NCI-H146 (cell line): ENCODE measurements around the gene PDE6D.

Source experiments
- DNase-seq: peaks from one replicate; lab custom pipeline; 2025; lab: John Stamatoyannopoulos, UW

Gene PDE6D

DNA sequence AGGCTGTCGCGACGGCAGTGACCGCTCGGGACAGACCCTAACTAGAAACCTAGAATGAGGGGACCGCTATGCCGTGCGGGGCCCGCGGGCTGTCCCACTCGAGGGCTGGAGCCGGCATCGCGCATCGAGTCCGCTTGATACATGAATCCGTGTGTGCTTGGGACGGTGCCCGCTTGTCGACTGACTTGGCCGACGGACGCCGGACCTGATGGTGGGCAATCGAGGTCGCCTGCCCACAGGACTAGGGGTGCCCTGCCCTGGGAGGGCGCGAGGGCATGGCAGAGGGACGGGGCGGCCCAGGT is 73.5 kb downstream of the PDE6D start:
- DNase-seq, result peak; percentile 65

DNA sequence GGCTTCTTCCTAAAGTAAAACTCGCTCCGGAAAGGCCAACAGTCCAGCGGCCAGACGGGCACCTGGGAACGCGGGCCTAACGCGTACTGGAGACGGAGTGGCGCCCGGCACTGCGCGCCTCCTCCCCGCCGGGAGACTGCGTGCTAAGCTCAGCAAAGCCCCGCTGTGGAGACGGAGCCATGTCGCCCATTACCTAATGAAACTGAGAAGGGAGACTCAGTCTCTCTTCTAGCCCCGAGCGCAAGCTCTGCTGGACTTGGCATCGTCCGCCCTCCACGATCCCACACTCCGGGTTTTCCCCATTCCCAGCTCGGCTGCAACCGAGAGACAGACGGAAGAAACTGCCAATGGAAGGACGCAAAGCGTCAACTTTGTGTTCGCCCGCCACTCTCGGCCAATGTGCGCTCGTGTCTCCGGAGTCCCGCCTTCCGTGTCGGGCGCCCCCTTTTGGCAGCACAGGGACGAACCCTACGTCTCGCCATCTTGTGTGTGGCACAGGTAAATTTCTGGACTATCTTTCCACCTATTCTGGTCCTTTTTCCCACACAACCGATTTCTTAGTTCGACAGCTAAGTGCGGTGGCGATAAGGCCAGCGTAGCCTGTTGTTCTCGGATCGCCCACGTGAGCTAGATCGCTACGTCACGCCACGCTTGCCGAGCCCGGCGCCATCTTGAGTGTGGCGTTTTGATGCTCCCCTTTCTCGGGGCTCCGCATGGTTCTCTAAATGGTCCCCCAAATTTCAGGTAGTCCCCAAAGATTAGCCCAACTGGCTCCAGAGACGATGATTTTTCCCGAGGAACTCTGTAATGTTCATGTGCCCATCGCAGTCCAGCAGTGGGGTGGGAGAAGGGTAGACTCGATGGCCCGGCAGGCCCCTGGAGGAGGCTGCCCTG is 74.1 kb downstream of the PDE6D start:
- DNase-seq, result peak; percentile 94

DNA sequence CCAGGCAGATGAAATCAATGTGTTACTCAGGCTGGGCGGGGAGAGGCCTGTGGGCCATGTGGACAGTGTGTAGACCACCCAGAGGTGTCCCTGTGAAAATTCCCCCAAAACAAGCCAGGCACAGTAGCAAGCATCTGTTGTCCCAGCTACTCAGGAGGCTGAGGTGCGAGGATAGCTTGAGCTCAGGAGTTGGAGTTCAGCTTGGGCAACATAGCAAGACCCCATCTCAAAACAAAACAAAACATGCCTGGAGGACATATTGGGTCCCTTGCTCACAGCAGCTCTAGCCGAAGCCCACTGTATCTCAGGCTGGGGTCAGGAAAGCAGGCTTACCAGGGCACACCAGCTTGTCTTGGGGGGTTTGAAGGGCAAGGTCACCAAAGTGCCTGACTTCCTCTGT is 77.1 kb downstream of the PDE6D start:
- DNase-seq, result no peak

DNA sequence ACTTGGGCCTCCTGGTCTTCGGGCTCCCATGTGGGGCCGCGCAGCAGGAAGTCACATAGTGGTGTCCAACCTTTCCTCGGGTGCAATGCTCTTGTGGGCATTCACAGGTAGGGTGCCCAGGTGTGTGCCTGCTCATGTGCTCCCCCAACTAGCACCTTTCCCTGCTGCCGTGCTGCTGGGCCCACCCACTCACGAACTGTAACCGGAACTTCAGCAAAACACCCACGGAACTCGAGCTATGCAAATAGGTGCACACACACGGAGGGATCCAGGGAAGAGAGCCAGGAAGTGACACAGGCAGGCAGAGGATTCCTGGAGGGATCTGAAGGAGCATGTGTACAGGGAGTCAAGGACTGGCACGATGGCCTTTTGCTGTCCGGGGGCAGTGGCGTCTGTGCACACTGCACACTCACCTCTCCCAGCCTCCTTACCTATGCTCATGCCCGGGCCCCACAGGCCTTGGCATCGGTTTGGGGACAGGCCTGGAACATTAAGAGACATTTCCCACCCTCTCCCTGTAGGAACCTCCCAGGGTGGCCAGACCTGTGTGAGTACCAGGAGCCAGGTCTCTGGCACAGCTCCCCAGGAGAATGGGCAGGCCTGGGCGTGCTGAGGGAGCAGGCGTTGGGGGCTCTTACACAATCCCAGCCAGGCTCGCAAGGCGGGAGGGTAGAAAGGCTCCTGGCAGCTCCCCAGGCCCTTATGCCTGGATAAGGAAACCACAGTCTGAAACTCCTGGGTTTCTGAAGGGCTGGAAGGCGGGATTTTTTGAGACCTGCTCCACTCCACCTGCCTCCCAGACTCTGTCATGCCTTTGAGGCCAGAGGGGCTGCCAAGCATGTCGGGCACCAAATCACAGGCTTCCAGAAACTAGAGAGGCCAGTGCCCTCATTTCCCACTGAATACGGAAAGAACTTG is 79.4 kb downstream of the PDE6D start:
- DNase-seq, result no peak

DNA sequence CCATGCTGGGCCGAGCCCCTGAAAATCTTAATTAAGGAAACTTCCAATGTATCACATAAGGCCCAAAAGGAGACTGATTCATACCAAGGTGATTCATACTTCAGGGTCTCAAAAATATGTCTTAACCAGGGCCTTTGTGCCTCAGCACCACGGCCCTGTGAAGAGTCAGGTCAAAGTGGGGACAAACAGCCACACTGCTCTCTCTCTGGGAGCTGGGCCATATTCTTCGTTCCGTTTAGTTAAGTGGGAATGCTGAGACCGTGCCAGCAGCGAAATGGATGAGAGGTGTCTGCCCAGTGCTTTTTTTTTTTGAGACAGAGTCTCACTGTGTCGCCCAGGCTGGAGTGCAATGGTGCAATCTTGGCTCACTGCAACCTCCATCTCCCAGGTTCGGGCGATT is 82.1 kb downstream of the PDE6D start:
- no peak for DNase-seq

DNA sequence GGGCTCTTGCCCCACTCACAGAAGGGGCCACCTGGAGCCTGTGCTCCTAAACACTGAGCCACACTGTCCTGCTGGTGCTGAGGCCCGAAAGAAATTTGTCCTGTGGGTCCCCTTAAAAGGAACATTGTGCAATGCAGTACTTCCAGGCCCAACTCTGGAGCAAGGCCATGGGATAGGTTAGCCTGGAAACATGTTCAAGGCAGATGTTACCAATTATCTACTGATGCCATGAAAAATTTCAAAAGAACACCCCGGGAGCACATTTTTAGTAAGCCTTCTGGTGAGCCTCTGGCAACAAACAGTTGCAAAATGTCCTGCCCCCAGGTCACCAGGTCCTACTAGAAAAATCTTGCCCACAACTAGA is 85.1 kb downstream of the PDE6D start:
- no peak for DNase-seq

DNA sequence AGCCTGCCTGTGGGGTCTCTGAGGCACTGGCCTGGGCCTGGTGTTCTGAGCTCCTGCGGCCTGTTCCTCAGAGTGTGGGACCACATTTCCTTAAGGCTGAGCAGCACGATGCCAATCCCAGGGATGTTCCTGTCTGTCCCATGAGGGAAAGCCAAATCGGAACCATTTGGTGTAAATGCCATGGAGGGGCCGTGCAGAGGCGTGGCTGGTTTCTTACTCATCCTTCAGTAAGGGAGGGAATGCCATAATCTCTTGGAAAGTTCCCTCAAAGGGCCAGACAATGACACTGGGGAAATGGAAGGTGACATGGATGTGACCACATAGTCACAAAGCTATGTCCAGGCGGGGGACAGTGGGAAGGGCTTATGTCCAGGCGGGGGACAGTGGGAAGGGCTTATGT is 87.1 kb downstream of the PDE6D start:
- no peak for DNase-seq

DNA sequence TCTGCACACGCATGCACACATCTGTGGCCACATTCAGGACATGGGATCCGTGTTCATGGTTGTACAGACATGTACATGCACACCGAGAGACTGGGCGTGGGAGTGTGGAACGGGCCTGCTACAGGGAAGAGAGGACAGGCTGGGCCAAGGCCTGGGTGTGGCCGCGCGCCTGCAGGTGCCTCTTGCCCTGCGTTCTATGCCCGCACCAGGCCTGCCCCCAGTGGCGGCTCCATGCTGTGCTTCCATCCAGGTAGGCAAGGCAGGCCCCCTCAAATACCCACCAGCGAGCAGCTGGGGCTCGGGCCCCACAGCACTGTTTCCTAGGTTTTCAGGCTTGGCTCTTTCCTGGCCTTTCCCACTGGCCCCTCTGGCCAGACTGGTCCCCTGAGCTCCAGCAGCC is 88.2 kb downstream of the PDE6D start:
- DNase-seq, result no peak

DNA sequence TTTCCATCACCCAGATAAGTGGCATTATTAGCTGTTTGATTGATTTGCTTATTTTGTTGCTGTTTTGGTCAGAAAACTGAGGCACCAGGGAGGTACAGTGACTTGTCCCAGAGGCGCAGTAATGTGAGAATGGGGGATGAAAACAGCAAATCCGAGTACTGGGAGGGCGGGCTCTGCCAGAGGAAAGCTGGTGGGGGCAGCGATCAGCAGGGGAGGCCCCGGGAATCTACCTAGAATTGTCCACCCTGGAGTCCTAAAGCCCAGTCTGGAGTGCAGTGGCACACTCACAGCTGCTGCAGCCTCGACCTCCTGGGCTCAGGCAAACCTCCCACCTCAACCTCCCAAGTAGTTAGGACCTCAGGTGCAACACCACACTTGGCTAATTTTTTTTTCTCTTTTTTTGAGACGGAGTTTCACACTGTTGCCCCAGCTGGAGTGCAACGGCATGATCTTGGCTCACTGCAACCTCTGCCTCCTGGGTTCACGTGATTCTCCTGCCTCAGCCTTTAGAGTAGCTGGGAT is 89.8 kb downstream of the PDE6D start:
- no peak for DNase-seq

DNA sequence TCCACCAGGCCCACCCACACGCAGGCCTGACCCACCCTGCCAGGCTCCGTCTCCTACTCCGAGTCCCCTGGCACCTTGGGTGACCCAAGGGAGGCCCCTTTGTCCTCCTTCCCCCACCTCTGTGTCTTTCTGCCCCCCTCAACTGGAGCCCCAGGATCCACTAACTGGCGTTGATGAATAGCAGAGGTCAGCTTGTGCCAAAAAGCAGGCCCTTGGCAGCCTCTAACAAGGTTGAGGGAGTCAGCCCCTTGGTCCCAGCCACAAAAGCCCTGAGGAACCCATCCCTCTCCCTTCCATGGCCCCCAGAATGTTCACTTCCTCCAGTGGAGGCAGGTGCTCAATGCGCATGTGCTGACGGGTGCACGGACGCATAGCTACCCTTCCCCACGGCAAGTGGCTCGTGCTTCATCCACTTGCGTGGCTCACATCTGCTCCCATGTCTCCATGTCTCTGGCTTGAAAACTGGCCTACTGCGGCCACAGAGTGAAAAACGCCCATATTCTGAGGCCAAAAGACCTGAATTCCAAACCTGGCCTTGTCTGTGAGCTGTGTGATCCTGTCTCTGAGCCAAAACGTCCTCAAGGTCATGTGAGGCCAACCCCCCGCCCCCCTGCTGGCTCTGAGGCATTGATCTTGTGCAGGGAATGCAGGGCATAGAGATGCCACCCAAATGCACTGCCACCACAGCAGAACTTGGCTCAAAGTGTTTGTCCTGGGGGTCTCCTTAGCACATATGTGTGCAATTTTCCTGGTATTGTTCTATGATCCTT is 91.8 kb downstream of the PDE6D start:
- no peak for DNase-seq

DNA sequence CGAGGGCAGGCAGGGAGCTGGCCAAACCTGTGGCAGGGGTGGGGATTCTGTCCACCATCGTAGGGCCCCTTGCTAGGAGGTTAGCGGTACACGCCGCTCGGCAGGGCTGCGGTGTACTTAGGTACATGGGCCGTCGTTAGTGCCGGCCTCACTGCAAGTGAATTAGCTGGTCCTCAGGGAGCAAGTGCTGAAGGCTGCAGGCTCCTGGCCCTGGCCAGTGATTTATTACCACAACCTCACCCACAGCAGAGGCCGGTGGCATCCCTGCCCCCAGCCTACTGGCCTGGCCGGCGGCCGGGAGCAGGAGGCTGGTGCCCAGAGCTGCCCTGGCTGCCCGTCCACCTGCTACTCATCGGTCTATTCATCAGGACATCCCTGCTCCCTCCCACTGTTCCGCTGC is 92.4 kb downstream of the PDE6D start:
- no peak for DNase-seq

DNA sequence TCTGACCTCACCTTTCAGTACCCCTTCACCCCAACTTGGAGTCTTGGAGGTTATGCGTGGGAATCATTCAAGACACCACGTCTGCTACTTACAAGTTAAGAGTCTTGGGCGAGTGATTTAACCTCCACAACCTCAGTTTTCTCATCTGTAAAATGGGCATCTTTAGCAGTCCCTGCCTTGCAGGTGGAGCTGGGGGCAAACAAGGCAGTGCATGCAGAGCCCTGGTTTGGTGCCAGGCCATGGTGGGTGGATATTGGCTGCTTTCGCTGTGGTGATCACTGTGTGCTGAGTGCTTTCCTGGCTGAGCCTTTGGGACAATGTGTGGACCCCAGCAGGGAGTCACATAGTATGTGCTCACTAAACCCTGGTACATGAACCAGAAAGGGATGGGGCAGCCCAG is 93.1 kb downstream of the PDE6D start:
- no peak for DNase-seq

DNA sequence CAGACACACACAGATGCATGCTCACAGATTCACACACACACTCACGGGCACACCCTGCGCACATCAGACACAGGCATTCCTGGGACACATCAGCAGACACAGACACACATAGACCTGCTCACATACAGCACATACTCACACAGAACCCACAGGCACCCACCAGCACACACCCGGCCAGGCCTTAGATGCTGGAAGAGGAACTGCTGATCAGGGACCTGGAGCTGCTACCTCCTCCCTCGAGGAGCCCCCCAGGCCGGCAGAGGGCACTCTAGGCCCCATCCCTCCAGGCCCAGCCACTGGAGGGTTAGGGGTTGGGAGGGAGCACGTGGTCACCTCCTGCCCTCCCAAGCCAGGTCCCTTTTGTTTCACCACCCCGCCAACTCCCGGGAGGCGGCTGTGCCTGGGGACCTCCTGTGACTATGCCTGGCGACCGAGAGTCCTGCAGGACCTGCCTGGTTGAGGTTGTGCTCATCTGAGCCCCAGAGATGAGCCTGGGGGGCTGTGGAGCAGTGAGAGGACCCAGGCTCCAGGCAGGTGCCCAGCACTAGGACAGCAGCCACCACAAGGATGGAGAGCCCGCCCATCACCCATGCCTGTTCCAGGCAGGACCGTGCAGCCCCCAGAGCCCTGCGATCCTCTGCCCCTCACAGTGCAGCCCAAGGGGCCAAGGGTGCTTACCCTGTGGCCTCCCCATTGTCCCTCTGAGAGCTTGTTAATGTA is 93.8 kb downstream of the PDE6D start:
- DNase-seq, result peak; percentile 90

DNA sequence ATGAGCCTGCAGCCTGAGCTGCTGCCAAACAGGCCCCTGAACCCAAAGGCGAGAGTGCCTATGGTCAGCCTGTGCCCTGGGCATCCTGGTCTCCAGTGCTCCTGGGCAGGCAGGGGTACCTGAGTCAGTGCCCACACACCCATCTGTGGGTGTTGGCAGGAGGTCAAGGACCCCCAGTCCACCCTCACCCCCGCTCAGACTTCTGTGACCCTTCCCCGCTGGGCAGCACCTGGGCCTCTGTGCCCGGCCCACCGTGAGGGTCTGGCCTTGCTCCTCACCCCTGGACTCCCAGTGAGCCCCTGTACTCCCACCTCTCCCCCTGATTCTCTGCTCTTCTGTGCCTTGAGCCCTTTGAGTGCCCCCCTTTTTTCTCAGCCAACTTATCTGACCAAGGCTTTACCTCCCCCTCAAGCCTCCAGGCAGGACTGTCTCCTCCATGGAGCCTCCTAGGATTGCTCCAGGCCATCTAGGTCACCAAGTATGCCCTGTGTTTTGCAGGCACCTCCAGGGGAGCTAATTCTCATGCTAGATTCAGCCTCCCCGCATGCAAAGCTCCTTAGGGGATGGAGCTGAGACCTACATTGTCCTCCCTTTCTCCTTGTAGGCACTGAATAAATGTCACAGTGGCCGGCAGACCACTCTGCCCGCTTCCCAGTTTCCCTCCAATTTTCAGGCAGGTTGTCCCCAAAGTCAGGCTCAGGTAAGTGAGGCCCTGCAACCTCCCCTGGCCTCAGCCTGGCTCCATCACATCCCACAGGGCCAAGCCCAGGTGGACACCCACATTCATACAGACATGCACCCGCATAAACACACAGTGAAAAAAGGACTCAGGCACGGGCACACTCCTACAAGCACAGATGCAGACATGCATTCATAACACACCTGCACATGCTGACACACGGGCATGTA is 94.6 kb downstream of the PDE6D start:
- DNase-seq, result no peak

DNA sequence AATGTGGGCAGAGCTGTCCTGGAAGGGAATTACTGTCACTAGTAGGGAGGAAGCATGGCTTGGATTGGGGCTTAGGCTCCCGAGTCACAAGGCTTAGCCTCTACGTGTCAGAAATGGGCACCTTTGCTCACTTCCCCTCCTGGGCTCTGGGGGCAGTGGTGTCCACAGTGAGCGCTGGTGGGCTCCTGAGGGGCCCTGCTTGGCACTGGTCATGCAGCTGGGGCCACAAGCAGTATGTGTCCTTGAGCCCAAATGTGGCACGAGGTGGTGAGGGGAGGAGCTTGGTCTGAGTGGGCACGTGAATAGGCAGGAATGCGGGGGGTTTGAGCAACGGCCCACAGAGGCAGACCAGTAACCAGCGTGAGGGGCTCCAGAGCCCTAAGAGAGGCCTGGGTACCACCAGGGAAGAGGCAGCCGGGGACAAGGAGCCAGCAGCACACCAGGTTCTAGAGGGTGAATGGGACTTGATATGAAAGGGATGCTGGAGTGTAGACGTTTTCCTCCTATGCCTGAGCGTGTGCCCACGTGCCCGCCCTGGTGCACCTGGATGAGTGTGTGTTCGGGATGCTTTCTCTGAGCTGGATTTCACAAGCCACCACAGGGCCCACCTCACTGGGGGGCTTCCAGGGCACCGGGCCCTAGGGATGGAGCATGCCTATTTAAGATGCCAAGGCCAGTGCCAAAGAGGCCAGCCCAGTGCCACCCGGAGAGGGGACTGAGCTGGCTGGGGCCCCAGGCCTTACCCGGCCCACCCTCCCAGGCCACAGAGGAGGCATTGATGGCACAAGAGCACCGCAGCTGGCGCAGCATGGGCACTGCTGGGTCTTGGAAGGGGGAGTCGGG is 95.5 kb downstream of the PDE6D start:
- no peak for DNase-seq

DNA sequence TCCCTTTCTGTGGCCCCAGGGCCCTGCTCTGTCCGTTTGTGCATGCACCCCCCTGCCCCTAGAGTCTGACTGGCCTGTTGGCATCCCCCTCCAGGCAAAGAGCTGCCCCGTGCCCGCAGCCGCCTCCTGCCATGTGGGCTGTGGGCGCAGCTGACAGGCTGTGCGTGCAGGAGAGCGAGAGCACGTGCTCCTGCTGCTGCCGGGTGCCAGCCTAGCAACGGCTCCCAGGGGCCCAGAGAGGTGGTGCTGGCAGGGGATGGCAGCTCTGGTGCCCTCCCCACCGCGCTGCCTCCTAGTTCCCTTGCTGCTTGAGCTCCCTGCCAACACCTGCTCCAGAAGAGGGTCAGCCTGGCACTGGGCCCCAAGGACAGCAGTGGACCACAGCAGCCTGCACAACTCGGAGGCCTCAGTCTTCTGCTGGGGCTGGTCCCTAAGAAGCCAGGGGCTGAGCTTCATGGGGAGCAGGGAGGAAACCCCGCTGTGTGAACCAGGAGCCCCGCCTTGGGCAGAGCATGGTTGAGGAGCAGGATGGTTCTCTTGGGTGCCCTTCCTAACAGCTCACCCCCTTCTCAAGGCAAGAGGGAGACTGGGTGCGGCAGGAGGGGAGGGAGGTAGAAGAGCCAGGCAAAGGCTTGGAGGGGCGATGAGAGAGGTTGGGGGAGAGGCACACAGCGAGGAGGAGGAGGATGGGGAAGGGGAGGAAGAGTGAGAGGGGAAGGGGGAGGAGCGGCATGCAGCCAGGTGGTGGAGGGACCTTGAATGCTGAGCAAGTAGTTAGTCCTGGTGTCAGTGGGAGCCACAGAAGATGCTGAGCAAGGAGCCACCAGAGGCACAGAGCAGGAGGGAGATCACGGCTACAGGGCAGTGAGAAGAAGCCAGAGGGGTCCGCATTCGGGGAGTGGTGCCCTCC is 96.5 kb downstream of the PDE6D start:
- DNase-seq, result no peak

DNA sequence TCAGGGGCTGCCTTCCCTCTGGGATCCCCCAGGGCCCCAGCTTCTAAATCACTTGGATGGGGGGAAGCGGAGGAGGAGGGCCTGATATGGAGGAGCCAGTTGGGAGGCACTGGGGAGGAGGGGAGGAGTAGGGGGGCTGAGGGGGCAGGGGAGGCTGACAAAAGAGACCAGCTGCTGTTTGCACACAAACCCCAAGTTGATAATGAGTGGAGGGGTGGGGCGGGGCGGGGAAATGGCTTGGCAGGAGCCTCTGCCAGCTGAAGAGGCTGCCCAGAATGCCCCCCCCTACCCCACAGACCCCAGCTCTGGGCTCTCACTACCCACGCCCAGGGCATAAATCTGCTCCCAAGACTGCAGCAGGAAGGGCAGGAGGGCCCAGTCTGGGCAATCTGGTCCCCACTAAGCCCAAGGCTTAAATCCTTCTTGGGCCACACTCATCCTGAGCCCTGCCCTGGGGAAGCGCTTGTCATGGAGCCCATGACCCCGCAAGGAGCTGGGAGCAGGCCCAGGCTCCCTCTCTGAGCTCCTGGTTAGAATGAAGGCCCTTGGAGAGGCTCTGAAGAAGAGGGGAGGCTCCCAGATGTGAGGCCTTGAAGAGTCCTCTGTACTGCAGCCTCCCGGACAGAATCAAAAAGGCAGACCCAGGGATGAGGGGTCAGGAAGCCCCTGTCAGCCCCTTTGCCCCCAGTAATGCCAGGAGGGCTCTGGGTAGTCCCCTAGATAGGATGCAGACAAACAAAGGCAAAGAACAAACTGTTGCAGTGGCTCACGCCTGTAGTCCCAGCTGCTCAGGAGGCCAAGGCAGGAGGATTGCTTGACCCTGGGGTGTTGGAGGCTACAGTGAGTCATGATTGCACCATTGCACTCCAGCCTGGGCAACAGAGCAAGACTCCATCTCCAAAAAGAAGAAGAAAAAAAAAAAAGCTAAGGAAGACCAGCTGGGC is 97.5 kb downstream of the PDE6D start:
- no peak for DNase-seq
